Measurements from ENCODE around the gene APOB. TPM values are rescaled to one million over a fixed set of nuclear protein-coding genes. Genes with fewer than 3 reads are reported as not detected.

APOB gene
- total and polyA plus RNA-seq, 2 of the 8 experiments (the other 6 are each of a cell fraction or from before 2014, with no cell fraction given) = 0.15 to 0.61 TPM

GRCh38 chr2:21013043-21013816 is 30.6 kb downstream of the APOB start:
- Histone ChIP-seq H3K27me3 (replicated peaks in 1 of 4; ENCODE audit: control insufficient read depth in 3 of 4, extremely low read depth in 1 of 4, insufficient read depth in 3 of 4, low read length in 3 of 4) (no peaks in the 10 kb centered on the region), H3K18ac (ENCODE audit: extremely low read depth, low read length) (no peak overlapping the region), H4K91ac (replicated peaks; ENCODE audit: insufficient read length, low read length) (no peak overlapping the region), H3K4me2 (ENCODE audit: insufficient read depth in 1 of 2, low read depth in 2 of 2, low read length in 2 of 2) (no peak overlapping the region), H3K4me1 (replicated peaks in 1 of 4; ENCODE audit: control insufficient read depth in 3 of 4, insufficient read depth in 4 of 4, low read length in 3 of 4) (no peaks in the 10 kb centered on the region), H3K27ac (ENCODE audit: low read depth, low read length) (no peak overlapping the region), H3K9me3 (ENCODE audit: insufficient read depth in 2 of 2, low read depth in 1 of 2, low read length in 1 of 2) (no peaks in the 10 kb centered on the region; a peak in 1 of 4 replicates), H2BK15ac (ENCODE audit: low read length) (no peak overlapping the region), H2AK5ac (ENCODE audit: low read depth, low read length) (no peak overlapping the region), H2BK5ac (ENCODE audit: low read depth, low read length) (no peak overlapping the region), H3K23me2 (ENCODE audit: low read depth, low read length) (no peaks in the 10 kb centered on the region), H3K14ac (ENCODE audit: insufficient read length) (no peak overlapping the region), H2BK20ac (ENCODE audit: low read length) (no peak overlapping the region), H4K8ac (ENCODE audit: extremely low read depth, insufficient read depth, low read length) (no peak overlapping the region), H2AFZ (ENCODE audit: low read length) (no peak overlapping the region), H4K20me1 (replicated peaks in 1 of 2; ENCODE audit: control insufficient read depth in 1 of 2, insufficient read depth in 2 of 2, low read length in 2 of 2) (no peaks in the 10 kb centered on the region), H3K23ac (ENCODE audit: insufficient read length) (no peak overlapping the region), H3K4ac (replicated peaks; ENCODE audit: insufficient read length, low read depth, low read length) (no peak overlapping the region), H3K36me3 (ENCODE audit: control insufficient read depth in 2 of 4, insufficient read depth in 4 of 4, low read length in 3 of 4) (no peaks in the 10 kb centered on the region), H3K9ac (replicated peaks in 1 of 4; ENCODE audit: extremely low read depth in 1 of 4, low read depth in 3 of 4, low read length in 3 of 4) (no peak overlapping the region), H2BK12ac (ENCODE audit: low read depth, low read length) (no peak overlapping the region), H3K79me2 (ENCODE audit: control insufficient read depth in 1 of 2, insufficient read depth in 2 of 2, low read length in 2 of 2) (no peaks in the 10 kb centered on the region), H2BK120ac (replicated peaks; ENCODE audit: low read depth, low read length) (no peak overlapping the region), H3K4me3 (ENCODE audit: extremely low read depth in 1 of 4, insufficient read depth in 2 of 4, low read depth in 3 of 4, low read length in 4 of 4) (no peak overlapping the region), H3K79me1 (ENCODE audit: low read depth, low read length) (no peaks in the 10 kb centered on the region), H4K5ac (ENCODE audit: insufficient read length, low read depth, low read length) (no peak overlapping the region), H3K56ac (replicated peaks; ENCODE audit: insufficient read length, low read depth, low read length) (no peak overlapping the region)
- no peak for FAIRE-seq
- ChIA-PET POLR2A (ENCODE audit: partially characterized antibody) (no interaction called here), CTCF (ENCODE audit: partially characterized antibody) (no interaction called here)
- DNase-seq (ENCODE audit: low read depth in 1 of 2, low spot score in 2 of 2) = no peak
- 96% methylated on average over 8 of the region's 8 CpGs; no CpG with 5 or more reads in 1 of the 2 experiments for WGBS, 2 experiments (ENCODE audit: extremely low coverage in 1 of 2, insufficient coverage in 1 of 2, insufficient read length in 1 of 2, insufficient replicate concordance in 2 of 2, low coverage in 1 of 2, low lambda C conversion rate in 2 of 2, missing lambda C conversion rate in 1 of 2)
- no peak for TF ChIP-seq KDM4A (IDR thresholded peaks at IDR 0.05; ENCODE audit: low read depth, low read length, severe bottlenecking)
- no peak for TF ChIP-seq FOSL1 (IDR thresholded peaks at IDR 0.05; ENCODE audit: insufficient read depth, low read depth, low read length)
- no peak for TF ChIP-seq KDM5A (IDR thresholded peaks at IDR 0.05; ENCODE audit: low read length)
- TF ChIP-seq NRF1 (IDR thresholded peaks at IDR 0.05; ENCODE audit: low read depth, low read length) = no peak
- TF ChIP-seq CBX5 (IDR thresholded peaks at IDR 0.05; ENCODE audit: low read depth, low read length) = no peak
- TF ChIP-seq BACH1 (IDR thresholded peaks at IDR 0.05; ENCODE audit: low read length) = no peak
- no peak for TF ChIP-seq RAD21 (IDR thresholded peaks at IDR 0.05 in 1 of 2, conservative IDR thresholded peaks at IDR 0.05 in 1 of 2; ENCODE audit: low read depth in 2 of 2, low read length in 2 of 2)
- no peak for TF ChIP-seq KDM1A (IDR thresholded peaks at IDR 0.05; ENCODE audit: borderline replicate concordance, low read length)
- TF ChIP-seq RBBP5 (IDR thresholded peaks at IDR 0.05; ENCODE audit: borderline replicate concordance, low read depth, low read length) = no peak
- TF ChIP-seq, protein P1, sequence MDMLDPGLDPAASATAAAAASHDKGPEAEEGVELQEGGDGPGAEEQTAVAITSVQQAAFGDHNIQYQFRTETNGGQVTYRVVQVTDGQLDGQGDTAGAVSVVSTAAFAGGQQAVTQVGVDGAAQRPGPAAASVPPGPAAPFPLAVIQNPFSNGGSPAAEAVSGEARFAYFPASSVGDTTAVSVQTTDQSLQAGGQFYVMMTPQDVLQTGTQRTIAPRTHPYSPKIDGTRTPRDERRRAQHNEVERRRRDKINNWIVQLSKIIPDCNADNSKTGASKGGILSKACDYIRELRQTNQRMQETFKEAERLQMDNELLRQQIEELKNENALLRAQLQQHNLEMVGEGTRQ (IDR thresholded peaks at IDR 0.05; ENCODE audit: low read length) = no peak

Measured in H1 (cell line).